Measurements from ENCODE around the gene B3GAT1.

The B3GAT1 gene

GRCh38 chr11:134452026-134452837 lies 40.2 kb upstream of the B3GAT1 start:
- no peak for TF ChIP-seq CTCF (IDR thresholded peaks at IDR 0.05; ENCODE audit: low read length)
- no peak for TF ChIP-seq EZH2phosphoT487 (IDR thresholded peaks at IDR 0.05; ENCODE audit: low read length)
- no peak for TF ChIP-seq EZH2 (optimal IDR thresholded peaks at IDR 0.05; ENCODE audit: low read depth, low read length)
- no peak for DNase-seq
- Histone ChIP-seq H3K27ac (ENCODE audit: low read length) (no peak overlapping the region), H2AFZ (ENCODE audit: low read length) (no peak overlapping the region), H3K79me2 (ENCODE audit: low read length) (no peaks in the 10 kb centered on the region), H3K36me3 (replicated peaks; ENCODE audit: insufficient read depth, low read length) (no peaks in the 10 kb centered on the region), H3K4me2 (ENCODE audit: low read depth, low read length) (no peak overlapping the region), H3K9me3 (replicated peaks; ENCODE audit: insufficient read depth, low read length) (no peaks in the 10 kb centered on the region), H3K4me3 (ENCODE audit: low read length) (no peak overlapping the region), H3K9ac (ENCODE audit: low read length) (no peak overlapping the region), H4K20me1 (ENCODE audit: insufficient read depth, low read length) (no peaks in the 10 kb centered on the region), H3F3A (ENCODE audit: insufficient read depth, low read length) (no peaks in the 10 kb centered on the region), H3K4me1 (ENCODE audit: low read length) (no peaks in the 10 kb centered on the region), H3K9me2 (replicated peaks; ENCODE audit: insufficient read depth, low read length) (no peaks in the 10 kb centered on the region), H3K27me3 (replicated peaks; ENCODE audit: insufficient read depth, low read length) (no peaks in the 10 kb centered on the region)

- H3K9me2 ChIP-seq (replicated peaks; ENCODE audit: insufficient read depth, low read length) = no peaks in the 10 kb centered on the region
- no peaks in the 10 kb centered on the region for H3K4me1 ChIP-seq (ENCODE audit: low read length)
- H3K4me2 ChIP-seq (ENCODE audit: low read depth, low read length) = no peak overlapping the region
- H3K79me2 ChIP-seq (ENCODE audit: low read length) = no peaks in the 10 kb centered on the region
- no peak for TF ChIP-seq EZH2 (optimal IDR thresholded peaks at IDR 0.05; ENCODE audit: low read depth, low read length)
- TF ChIP-seq EZH2phosphoT487 (IDR thresholded peaks at IDR 0.05; ENCODE audit: low read length) = no peak
- no peak for TF ChIP-seq CTCF (IDR thresholded peaks at IDR 0.05; ENCODE audit: low read length)
- no peak overlapping the region for H3K4me3 ChIP-seq (ENCODE audit: low read length)
- H3K27me3 ChIP-seq (replicated peaks; ENCODE audit: insufficient read depth, low read length) = no peaks in the 10 kb centered on the region
- no peaks in the 10 kb centered on the region for H3K9me3 ChIP-seq (replicated peaks; ENCODE audit: insufficient read depth, low read length)
- no peaks in the 10 kb centered on the region for H3K36me3 ChIP-seq (replicated peaks; ENCODE audit: insufficient read depth, low read length)
- no peaks in the 10 kb centered on the region for H4K20me1 ChIP-seq (ENCODE audit: insufficient read depth, low read length)
- no peak overlapping the region for H3K9ac ChIP-seq (ENCODE audit: low read length)
- H2AFZ ChIP-seq (ENCODE audit: low read length) = no peak overlapping the region
- no peak overlapping the region for H3K27ac ChIP-seq (ENCODE audit: low read length)
- DNase-seq = no peak
- H3F3A ChIP-seq (ENCODE audit: insufficient read depth, low read length) = no peaks in the 10 kb centered on the region
Measured at GRCh38 chr11:134450186-134450585, 38.1 kb upstream of the B3GAT1 start.

GRCh38 chr11:134449713-134450112 lies 37.7 kb upstream of the B3GAT1 start:
- Histone ChIP-seq H3K4me1 (ENCODE audit: low read length) (no peaks in the 10 kb centered on the region), H3F3A (ENCODE audit: insufficient read depth, low read length) (no peaks in the 10 kb centered on the region), H3K27me3 (replicated peaks; ENCODE audit: insufficient read depth, low read length) (no peaks in the 10 kb centered on the region), H3K4me3 (ENCODE audit: low read length) (no peak overlapping the region), H3K79me2 (ENCODE audit: low read length) (no peaks in the 10 kb centered on the region), H3K36me3 (replicated peaks; ENCODE audit: insufficient read depth, low read length) (no peaks in the 10 kb centered on the region), H4K20me1 (ENCODE audit: insufficient read depth, low read length) (no peaks in the 10 kb centered on the region), H2AFZ (ENCODE audit: low read length) (no peak overlapping the region), H3K27ac (ENCODE audit: low read length) (no peak overlapping the region), H3K4me2 (ENCODE audit: low read depth, low read length) (no peak overlapping the region), H3K9me3 (replicated peaks; ENCODE audit: insufficient read depth, low read length) (no peaks in the 10 kb centered on the region), H3K9me2 (replicated peaks; ENCODE audit: insufficient read depth, low read length) (no peaks in the 10 kb centered on the region), H3K9ac (ENCODE audit: low read length) (no peak overlapping the region)
- no peak for TF ChIP-seq EZH2 (optimal IDR thresholded peaks at IDR 0.05; ENCODE audit: low read depth, low read length)
- TF ChIP-seq EZH2phosphoT487 (IDR thresholded peaks at IDR 0.05; ENCODE audit: low read length) = no peak
- no peak for TF ChIP-seq CTCF (IDR thresholded peaks at IDR 0.05; ENCODE audit: low read length)
- no peak for DNase-seq
